ENCODE data around the gene MEX3A.
"Not testable (repeated sequence)": the region's sequence is repeated elsewhere in the genome, so short reads cannot be mapped to it uniquely, and the experiment has no call there.

- TF ChIP-seq JUNB (IDR thresholded peaks at IDR 0.05; ENCODE audit: unreplicated experiment); POLR2AphosphoS5 (IDR thresholded peaks at IDR 0.05; ENCODE audit: low read depth): not testable (repeated sequence)
Measured at GRCh38 chr1:156125544-156125943, 43.3 kb upstream of the MEX3A start.
